ENCODE data around the gene YTHDF1.

The YTHDF1 gene

GRCh38 chr20:63238031-63238430, 22.1 kb upstream of the YTHDF1 start:
- Mint-ChIP-seq H3K27me3 (peaks cover 8% of the 10 kb centered on the region), H3K27ac (no peak overlapping the region), H3K4me1 (peaks cover 41% of the 10 kb centered on the region), H3K4me3 (peak overlapping the region in 1 of 2 donors; percentile 37), H3K9me3 (no peaks in the 10 kb centered on the region)
- ATAC-seq (peak; percentile 6), DNase-seq (no peak)

- no peak for ATAC-seq
- peaks cover 22% of the 10 kb centered on the region for H3K27me3 Mint-ChIP-seq
- H3K4me3 Mint-ChIP-seq, result peak overlapping the region in 1 of 2 donors; percentile 83
- peak overlapping the region; percentile 67 to 78 for H3K27ac Mint-ChIP-seq
- peaks cover 41% of the 10 kb centered on the region for H3K4me1 Mint-ChIP-seq
- no peak for DNase-seq
- H3K9me3 Mint-ChIP-seq, result no peaks in the 10 kb centered on the region
Measured at GRCh38 chr20:63236116-63236837, 20.3 kb upstream of the YTHDF1 start.

GRCh38 chr20:63235399-63235983, 19.6 kb upstream of the YTHDF1 start, which contains the start of gene BIRC7:
Gene BIRC7 (plus strand): TSS chr20:63235905. CDS start chr20:63236097, 192 bp downstream.
- H3K27ac Mint-ChIP-seq, result peak within 1 kb of the TSS; percentile 78 to 84
- no peaks in the 10 kb centered on the region for H3K9me3 Mint-ChIP-seq
- H3K4me1 Mint-ChIP-seq, result peaks cover 49% of the 10 kb centered on the region
- H3K27me3 Mint-ChIP-seq, result peaks cover 30% of the 10 kb centered on the region
- peak within 1 kb of the TSS; percentile 64 to 83 for H3K4me3 Mint-ChIP-seq
- DNase-seq (peak in 1 of 2 donors; percentile 44), ATAC-seq (peak; percentile 68)

- ATAC-seq, result peak; percentile 32
- Mint-ChIP-seq H3K9me3 (no peaks in the 10 kb centered on the region), H3K27ac (no peak overlapping the region), H3K4me1 (peaks cover 51% of the 10 kb centered on the region), H3K27me3 (peaks cover 36% of the 10 kb centered on the region), H3K4me3 (peak overlapping the region; percentile 44 to 83)
- DNase-seq, result no peak
Measured at GRCh38 chr20:63234693-63235398, 18.9 kb upstream of the YTHDF1 start.

GRCh38 chr20:63233924-63234323, 18.0 kb upstream of the YTHDF1 start:
- H3K9me3 Mint-ChIP-seq, result no peaks in the 10 kb centered on the region
- DNase-seq (no peak), ATAC-seq (no peak)
- peaks cover 45% of the 10 kb centered on the region for H3K27me3 Mint-ChIP-seq
- peaks cover 51% of the 10 kb centered on the region for H3K4me1 Mint-ChIP-seq
- H3K4me3 Mint-ChIP-seq, result no peak overlapping the region
- no peak overlapping the region for H3K27ac Mint-ChIP-seq

- peaks cover 42% of the 10 kb centered on the region for H3K4me1 Mint-ChIP-seq
- H3K4me3 Mint-ChIP-seq, result no peak overlapping the region
- no peak for DNase-seq
- H3K9me3 Mint-ChIP-seq, result no peaks in the 10 kb centered on the region
- peaks cover 52% of the 10 kb centered on the region for H3K27me3 Mint-ChIP-seq
- H3K27ac Mint-ChIP-seq, result no peak overlapping the region
- no peak for ATAC-seq
Measured at GRCh38 chr20:63233061-63233344, 17.1 kb upstream of the YTHDF1 start.

GRCh38 chr20:63232235-63233060, 16.5 kb upstream of the YTHDF1 start:
- DNase-seq (no peak), ATAC-seq (no peak)
- H3K27ac Mint-ChIP-seq, result no peak overlapping the region
- H3K9me3 Mint-ChIP-seq, result no peaks in the 10 kb centered on the region
- no peak overlapping the region for H3K4me3 Mint-ChIP-seq
- H3K4me1 Mint-ChIP-seq, result peaks cover 40% of the 10 kb centered on the region
- H3K27me3 Mint-ChIP-seq, result peaks cover 52% of the 10 kb centered on the region

- no peak overlapping the region for H3K27ac Mint-ChIP-seq
- H3K4me1 Mint-ChIP-seq, result peaks cover 25% of the 10 kb centered on the region
- H3K9me3 Mint-ChIP-seq, result no peaks in the 10 kb centered on the region
- ATAC-seq (no peak), DNase-seq (no peak)
- H3K27me3 Mint-ChIP-seq, result peaks cover 52% of the 10 kb centered on the region
- no peak overlapping the region for H3K4me3 Mint-ChIP-seq
Measured at GRCh38 chr20:63230800-63231268, 14.9 kb upstream of the YTHDF1 start.

GRCh38 chr20:63228806-63229205, 12.9 kb upstream of the YTHDF1 start:
- no peaks in the 10 kb centered on the region for H3K9me3 Mint-ChIP-seq
- no peak for DNase-seq
- ATAC-seq, result no peak
- peaks cover 52% of the 10 kb centered on the region for H3K27me3 Mint-ChIP-seq
- H3K4me1 Mint-ChIP-seq, result peaks cover 10% of the 10 kb centered on the region
- H3K27ac Mint-ChIP-seq, result no peak overlapping the region
- no peak overlapping the region for H3K4me3 Mint-ChIP-seq

- Mint-ChIP-seq H3K9me3 (no peaks in the 10 kb centered on the region), H3K27ac (no peak overlapping the region), H3K27me3 (peaks cover 37% of the 10 kb centered on the region), H3K4me1 (peaks cover 10% of the 10 kb centered on the region), H3K4me3 (no peak overlapping the region)
- ATAC-seq (no peak), DNase-seq (no peak)
Measured at GRCh38 chr20:63227260-63227659, 11.3 kb upstream of the YTHDF1 start.

GRCh38 chr20:63226042-63226943, 10.4 kb upstream of the YTHDF1 start:
- peaks cover 31% of the 10 kb centered on the region for H3K27me3 Mint-ChIP-seq
- H3K4me3 Mint-ChIP-seq, result no peak overlapping the region
- H3K4me1 Mint-ChIP-seq, result peaks cover 10% of the 10 kb centered on the region
- ATAC-seq, result no peak
- peak overlapping the region in 1 of 2 donors; percentile 42 for H3K27ac Mint-ChIP-seq
- no peaks in the 10 kb centered on the region for H3K9me3 Mint-ChIP-seq
- no peak for DNase-seq

GRCh38 chr20:63225082-63225454, 9.1 kb upstream of the YTHDF1 start:
- DNase-seq, result no peak
- no peak overlapping the region for H3K27ac Mint-ChIP-seq
- no peak for ATAC-seq
- H3K4me3 Mint-ChIP-seq, result no peak overlapping the region
- H3K9me3 Mint-ChIP-seq, result no peaks in the 10 kb centered on the region
- H3K27me3 Mint-ChIP-seq, result peaks cover 19% of the 10 kb centered on the region
- no peaks in the 10 kb centered on the region for H3K4me1 Mint-ChIP-seq

- H3K9me3 Mint-ChIP-seq, result no peaks in the 10 kb centered on the region
- H3K4me3 Mint-ChIP-seq, result no peak overlapping the region
- H3K27me3 Mint-ChIP-seq, result peaks cover 13% of the 10 kb centered on the region
- H3K4me1 Mint-ChIP-seq, result no peaks in the 10 kb centered on the region
- H3K27ac Mint-ChIP-seq, result no peak overlapping the region
- ATAC-seq (no peak), DNase-seq (no peak)
Measured at GRCh38 chr20:63224412-63225081, 8.6 kb upstream of the YTHDF1 start.

GRCh38 chr20:63223826-63224207, 7.9 kb upstream of the YTHDF1 start:
- no peaks in the 10 kb centered on the region for H3K9me3 Mint-ChIP-seq

More at GRCh38 chr20:63223826-63224207, 7.9 kb upstream of the YTHDF1 start:
- no peak for DNase-seq
- no peaks in the 10 kb centered on the region for H3K4me1 Mint-ChIP-seq
- H3K4me3 Mint-ChIP-seq, result no peak overlapping the region
- ATAC-seq, result no peak
- H3K27me3 Mint-ChIP-seq, result peaks cover 6% of the 10 kb centered on the region
- no peak overlapping the region for H3K27ac Mint-ChIP-seq

All from stimulated activated naive CD8-positive, alpha-beta T cell treated with anti-CD3 and anti-CD28 coated beads, Interleukin-15, amount 100 ng/mL, for 72 hours (primary cell).